Activated CD4-positive, alpha-beta memory T cell treated with anti-CD3 and anti-CD28 coated beads, Interleukin-2, amount 10 ng/mL, durations not matched to agents 7 days and 5 days (primary cell): Measurements from ENCODE around the gene MRPS27. TPM values are rescaled to one million over a fixed set of nuclear protein-coding genes. Genes with fewer than 3 reads are reported as not detected.

Experiments
- CTCF ChIA-PET: fragments of 350-600 bp; sonication (Branson Sonifier 250); formaldehyde crosslinking; loops from one replicate; lab custom pipeline; 2021; ENCODE audit warnings: antibody characterized with exemption, inconsistent platforms; lab: Charles Lee
- POLR2A ChIA-PET: fragments of 350-600 bp; sonication (Branson Sonifier 250); formaldehyde crosslinking; loops from one replicate; lab custom pipeline; 2021; ENCODE audit warnings: antibody characterized with exemption; lab: Charles Lee
- DNase-seq: peaks from one replicate; pipeline ENCODE4 v3.0.0-alpha.2; 2020
- H3K27ac Mint-ChIP-seq: one replicate; pipeline ENCODE4 v1.8.0; 2021; ENCODE audit warnings: mild to moderate bottlenecking, mixed read lengths
- H3K27me3 Mint-ChIP-seq: one replicate; pipeline ENCODE4 v1.8.0; 2021; ENCODE audit warnings: mixed read lengths
- H3K36me3 Mint-ChIP-seq: one replicate; pipeline ENCODE4 v1.8.0; 2021; ENCODE audit warnings: low read depth, mixed read lengths
- H3K4me1 Mint-ChIP-seq: one replicate; pipeline ENCODE4 v1.8.0; 2021; ENCODE audit warnings: mixed read lengths
- H3K4me3 Mint-ChIP-seq: one replicate; pipeline ENCODE4 v1.8.0; 2021; ENCODE audit warnings: mild to moderate bottlenecking, mixed read lengths
- H3K9me3 Mint-ChIP-seq: one replicate; pipeline ENCODE4 v1.8.0; 2021; ENCODE audit warnings: mixed read lengths
- total RNA-seq, 2 experiments: library from RNA; stranded (reverse); gene quantifications; one replicate each; pipeline ENCODE4 v1.2.3, GENCODE V29; 2021

The MRPS27 gene
- total RNA-seq, 2 experiments from 2014 or later = 34.5 to 41.1 TPM

GRCh38 chr5:72296256-72296655, 23.8 kb downstream of the MRPS27 start:
- no peak overlapping the region for H3K4me3 Mint-ChIP-seq
- peaks cover 18% of the 10 kb centered on the region for H3K36me3 Mint-ChIP-seq
- ChIA-PET CTCF (no interaction called here), POLR2A (no interaction called here)
- peaks cover 14% of the 10 kb centered on the region for H3K4me1 Mint-ChIP-seq
- H3K9me3 Mint-ChIP-seq = no peaks in the 10 kb centered on the region
- no peaks in the 10 kb centered on the region for H3K27me3 Mint-ChIP-seq
- DNase-seq = no peak
- no peak overlapping the region for H3K27ac Mint-ChIP-seq

DNA sequence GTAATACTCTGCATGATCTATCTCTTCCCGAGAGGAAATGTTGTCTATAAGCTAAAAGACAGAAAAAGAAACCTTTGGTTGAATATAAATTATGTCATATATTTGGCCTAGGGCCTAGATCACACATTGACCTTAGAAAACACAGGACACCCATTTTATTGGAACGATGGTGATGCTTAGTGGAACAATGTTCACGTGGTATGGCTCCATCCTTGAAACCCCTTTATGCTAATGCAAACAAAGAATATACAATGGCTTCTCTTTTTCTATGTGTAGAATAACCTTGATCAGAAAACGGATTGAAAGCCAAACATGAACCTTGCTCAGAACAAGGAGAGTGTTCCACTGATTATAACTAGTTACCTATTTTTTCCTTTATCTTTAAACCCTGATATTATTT, 24.5 kb downstream of the MRPS27 start:
- Mint-ChIP-seq H3K4me1 (peaks cover 13% of the 10 kb centered on the region), H3K9me3 (no peaks in the 10 kb centered on the region), H3K4me3 (no peak overlapping the region)

DNA sequence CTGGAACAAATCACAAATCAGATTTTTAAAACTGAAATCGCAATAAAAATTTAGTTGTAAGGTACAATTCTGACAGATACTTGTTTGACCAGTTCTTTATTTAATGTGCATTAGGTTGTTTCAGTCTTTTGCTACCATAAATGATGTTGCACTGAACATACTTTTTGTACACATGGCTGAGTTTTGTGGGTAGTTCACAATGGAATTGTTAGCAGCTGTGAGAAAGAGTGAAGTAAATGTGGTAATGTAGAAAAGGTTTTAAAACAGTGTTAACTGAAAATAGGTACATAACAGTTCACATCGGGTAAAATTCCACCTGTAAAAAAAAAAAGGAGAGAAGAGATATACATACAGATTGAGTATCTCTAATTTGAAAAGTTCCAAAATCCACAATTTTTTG, 25.6 kb downstream of the MRPS27 start:
- Mint-ChIP-seq H3K36me3 (peaks cover 14% of the 10 kb centered on the region), H3K27ac (no peak overlapping the region), H3K4me3 (no peak overlapping the region), H3K27me3 (no peaks in the 10 kb centered on the region), H3K9me3 (no peaks in the 10 kb centered on the region), H3K4me1 (peaks cover 8% of the 10 kb centered on the region)
- CTCF ChIA-PET = no interaction called here
- no peak for DNase-seq
- POLR2A ChIA-PET = no interaction called here

More for the DNA sequence above, 24.5 kb downstream of the MRPS27 start:
- H3K36me3 Mint-ChIP-seq = peaks cover 18% of the 10 kb centered on the region
- CTCF ChIA-PET = no interaction called here
- H3K27me3 Mint-ChIP-seq = no peaks in the 10 kb centered on the region
- POLR2A ChIA-PET = no interaction called here
- no peak overlapping the region for H3K27ac Mint-ChIP-seq
- DNase-seq = no peak

GRCh38 chr5:72293495-72294055, 26.5 kb downstream of the MRPS27 start:
- Mint-ChIP-seq H3K27ac (no peak overlapping the region), H3K36me3 (peaks cover 17% of the 10 kb centered on the region)
- POLR2A ChIA-PET = interaction anchor here (2.2 kb wide), 1 partner anchor 15 kb away, joined by 8 read pairs; no protein-coding TSS in a partner anchor

GRCh38 chr5:72292411-72292810, 27.6 kb downstream of the MRPS27 start:
- Mint-ChIP-seq H3K4me1 (no peaks in the 10 kb centered on the region), H3K27me3 (no peaks in the 10 kb centered on the region), H3K4me3 (no peak overlapping the region), H3K9me3 (no peaks in the 10 kb centered on the region), H3K27ac (no peak overlapping the region), H3K36me3 (peaks cover 15% of the 10 kb centered on the region)
- no peak for DNase-seq
- CTCF ChIA-PET = no interaction called here
- POLR2A ChIA-PET = interaction anchor here (2.2 kb wide), 1 partner anchor 16 kb away, joined by 8 read pairs; no protein-coding TSS in a partner anchor

More at GRCh38 chr5:72293495-72294055, 26.5 kb downstream of the MRPS27 start:
- H3K4me3 Mint-ChIP-seq = no peak overlapping the region
- no peaks in the 10 kb centered on the region for H3K27me3 Mint-ChIP-seq
- H3K4me1 Mint-ChIP-seq = peaks cover 5% of the 10 kb centered on the region
- no peaks in the 10 kb centered on the region for H3K9me3 Mint-ChIP-seq
- CTCF ChIA-PET = no interaction called here
- DNase-seq = no peak

DNA sequence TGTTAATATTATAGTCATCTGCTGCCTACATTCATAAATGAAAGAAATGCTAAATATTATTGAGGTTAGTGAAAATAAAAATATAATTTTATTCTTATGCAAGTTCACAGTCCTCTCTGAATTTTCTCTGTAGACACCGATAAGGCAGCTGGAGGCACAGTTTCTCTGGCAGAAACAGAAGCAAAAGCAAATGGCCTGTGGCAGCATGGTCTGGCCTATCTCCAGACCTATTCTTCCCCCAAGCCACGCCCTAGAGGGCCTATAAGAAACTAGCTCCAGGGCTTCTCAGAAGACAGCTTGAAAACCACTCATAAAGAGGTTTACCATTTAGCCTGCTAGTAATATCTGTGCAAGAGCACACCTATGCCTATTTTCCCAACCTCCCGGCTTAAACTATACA, 28.4 kb downstream of the MRPS27 start:
- ChIA-PET CTCF (no interaction called here), POLR2A (interaction anchor here (2.2 kb wide), 1 partner anchor 17 kb away, joined by 8 read pairs; no protein-coding TSS in a partner anchor)
- H3K4me1 Mint-ChIP-seq = no peaks in the 10 kb centered on the region
- no peak overlapping the region for H3K4me3 Mint-ChIP-seq
- peaks cover 17% of the 10 kb centered on the region for H3K36me3 Mint-ChIP-seq
- no peaks in the 10 kb centered on the region for H3K9me3 Mint-ChIP-seq
- no peak overlapping the region for H3K27ac Mint-ChIP-seq
- no peaks in the 10 kb centered on the region for H3K27me3 Mint-ChIP-seq
- no peak for DNase-seq

DNA sequence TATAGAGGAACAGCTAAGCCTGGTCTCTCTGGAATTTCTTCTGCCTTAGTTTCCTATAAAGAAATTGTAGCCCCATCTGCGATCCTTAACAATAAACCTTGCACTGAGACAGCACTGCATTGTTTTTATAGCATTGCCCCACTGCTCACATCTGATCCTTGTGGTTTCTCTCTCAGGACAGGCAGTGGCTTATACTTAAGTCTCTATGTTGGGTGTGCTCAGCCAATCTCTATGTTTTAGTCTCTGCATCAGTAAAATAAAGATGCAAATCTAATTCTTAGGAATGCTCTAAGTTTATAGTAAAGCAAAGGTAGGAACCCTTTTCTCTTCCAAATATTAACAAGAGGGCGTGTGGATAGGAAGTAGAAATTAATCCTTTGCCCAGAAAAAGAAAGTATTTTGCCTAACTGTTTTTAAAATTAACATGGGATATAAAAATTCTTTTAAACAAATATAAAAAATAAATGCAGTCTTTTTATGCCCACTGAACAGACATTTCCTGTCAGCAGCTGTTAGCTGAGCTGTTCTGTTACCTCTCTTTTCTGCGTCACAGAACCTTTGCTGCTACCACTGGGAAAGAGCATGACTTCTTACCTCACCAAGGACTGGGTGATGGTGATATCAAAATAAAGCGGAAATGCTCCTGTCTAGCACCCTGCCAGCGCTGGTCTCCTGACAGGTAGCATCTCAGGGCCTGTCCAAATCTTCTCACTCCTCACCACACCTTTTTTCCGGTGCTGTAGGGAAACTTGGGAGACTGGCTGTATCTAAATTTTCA, 29.5 kb downstream of the MRPS27 start:
- Mint-ChIP-seq H3K4me3 (no peak overlapping the region), H3K9me3 (no peaks in the 10 kb centered on the region), H3K36me3 (peaks cover 13% of the 10 kb centered on the region), H3K4me1 (no peaks in the 10 kb centered on the region), H3K27me3 (no peaks in the 10 kb centered on the region), H3K27ac (no peak overlapping the region)
- CTCF ChIA-PET = no interaction called here
- POLR2A ChIA-PET = no interaction called here
- DNase-seq = no peak

- Mint-ChIP-seq H3K9me3 (no peaks in the 10 kb centered on the region), H3K4me3 (no peak overlapping the region), H3K36me3 (peaks cover 7% of the 10 kb centered on the region), H3K4me1 (no peaks in the 10 kb centered on the region), H3K27ac (no peak overlapping the region), H3K27me3 (no peaks in the 10 kb centered on the region)
- CTCF ChIA-PET = no interaction called here
- POLR2A ChIA-PET = interaction anchor here (1.0 to 1.4 kb wide), 2 partner anchors 19 to 31 kb away, joined by 3 to 4 read pairs; partner anchors contain the start of genes MRPS27 and PTCD2
- DNase-seq = no peak
Measured at GRCh38 chr5:72288924-72289323, 31.1 kb downstream of the MRPS27 start.

DNA sequence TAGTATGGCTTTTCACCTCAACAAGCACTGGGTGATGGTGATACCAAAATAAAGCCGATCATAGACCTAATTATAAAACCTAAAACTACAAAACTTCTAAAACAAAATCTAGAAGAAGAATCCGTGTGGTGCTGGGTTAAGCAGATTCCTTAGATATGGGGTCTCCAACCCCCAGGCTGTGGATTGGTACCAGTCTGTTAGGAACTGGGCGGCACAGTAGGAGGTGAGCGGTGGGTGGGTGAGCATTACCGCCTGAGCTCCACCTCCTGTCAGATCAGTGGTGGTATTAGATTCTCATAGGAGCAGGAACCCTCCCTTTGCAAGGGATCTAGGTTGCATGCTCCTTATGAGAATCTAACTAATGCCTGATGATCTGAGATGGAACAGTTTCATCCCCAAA, 33.2 kb downstream of the MRPS27 start:
- H3K27ac Mint-ChIP-seq = no peak overlapping the region
- CTCF ChIA-PET = no interaction called here

DNA sequence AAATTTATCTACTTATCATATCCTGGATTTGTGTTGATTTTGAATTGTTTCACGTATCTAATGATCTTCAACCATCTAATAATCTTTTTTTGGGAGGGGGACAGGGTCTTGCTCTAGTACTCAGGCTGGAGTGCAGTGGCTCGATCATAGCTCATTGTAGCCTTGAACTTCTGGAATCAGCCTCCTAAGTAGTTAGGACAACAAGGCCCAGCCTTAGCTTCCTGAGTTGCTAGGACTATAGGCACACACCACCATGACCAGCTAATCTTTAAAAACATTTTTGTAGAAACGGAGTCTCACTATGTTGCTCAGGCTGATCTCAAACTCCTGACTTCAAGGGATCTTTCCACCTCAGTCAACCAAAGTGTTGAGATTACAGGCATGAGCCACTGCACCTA, 34.6 kb downstream of the MRPS27 start:
- ChIA-PET CTCF (no interaction called here), POLR2A (interaction anchor here (1.3 kb wide), 1 partner anchor 35 kb away, joined by 3 read pairs; the partner anchor contains the start of genes MRPS27 and PTCD2)
- no peak for DNase-seq
- Mint-ChIP-seq H3K9me3 (no peaks in the 10 kb centered on the region), H3K4me3 (no peak overlapping the region), H3K27ac (no peak overlapping the region), H3K27me3 (no peaks in the 10 kb centered on the region), H3K4me1 (no peaks in the 10 kb centered on the region), H3K36me3 (peaks cover 11% of the 10 kb centered on the region)

More for the DNA sequence above, 33.2 kb downstream of the MRPS27 start:
- Mint-ChIP-seq H3K36me3 (peaks cover 11% of the 10 kb centered on the region), H3K9me3 (no peaks in the 10 kb centered on the region), H3K27me3 (no peaks in the 10 kb centered on the region), H3K4me1 (no peaks in the 10 kb centered on the region), H3K4me3 (no peak overlapping the region)
- POLR2A ChIA-PET = no interaction called here
- no peak for DNase-seq

- Mint-ChIP-seq H3K4me3 (no peak overlapping the region), H3K4me1 (no peaks in the 10 kb centered on the region), H3K9me3 (no peaks in the 10 kb centered on the region), H3K27me3 (no peaks in the 10 kb centered on the region), H3K27ac (no peak overlapping the region), H3K36me3 (peaks cover 14% of the 10 kb centered on the region)
- ChIA-PET CTCF (no interaction called here), POLR2A (interaction anchor here (1.3 kb wide), 1 partner anchor 35 kb away, joined by 3 read pairs; the partner anchor contains the start of genes MRPS27 and PTCD2)
- no peak for DNase-seq
Measured at GRCh38 chr5:72284559-72285423, 35.2 kb downstream of the MRPS27 start.

GRCh38 chr5:72283358-72283757, 36.7 kb downstream of the MRPS27 start:
- Mint-ChIP-seq H3K4me3 (no peak overlapping the region), H3K36me3 (peaks cover 16% of the 10 kb centered on the region), H3K27ac (no peak overlapping the region), H3K4me1 (no peaks in the 10 kb centered on the region), H3K9me3 (no peaks in the 10 kb centered on the region), H3K27me3 (no peaks in the 10 kb centered on the region)
- POLR2A ChIA-PET = interaction anchor here (1.2 kb wide), 1 partner anchor 24 kb away, joined by 4 read pairs; no protein-coding TSS in a partner anchor
- CTCF ChIA-PET = no interaction called here
- no peak for DNase-seq
